ENCODE results near the gene SNED1.

SNED1 gene

DNA sequence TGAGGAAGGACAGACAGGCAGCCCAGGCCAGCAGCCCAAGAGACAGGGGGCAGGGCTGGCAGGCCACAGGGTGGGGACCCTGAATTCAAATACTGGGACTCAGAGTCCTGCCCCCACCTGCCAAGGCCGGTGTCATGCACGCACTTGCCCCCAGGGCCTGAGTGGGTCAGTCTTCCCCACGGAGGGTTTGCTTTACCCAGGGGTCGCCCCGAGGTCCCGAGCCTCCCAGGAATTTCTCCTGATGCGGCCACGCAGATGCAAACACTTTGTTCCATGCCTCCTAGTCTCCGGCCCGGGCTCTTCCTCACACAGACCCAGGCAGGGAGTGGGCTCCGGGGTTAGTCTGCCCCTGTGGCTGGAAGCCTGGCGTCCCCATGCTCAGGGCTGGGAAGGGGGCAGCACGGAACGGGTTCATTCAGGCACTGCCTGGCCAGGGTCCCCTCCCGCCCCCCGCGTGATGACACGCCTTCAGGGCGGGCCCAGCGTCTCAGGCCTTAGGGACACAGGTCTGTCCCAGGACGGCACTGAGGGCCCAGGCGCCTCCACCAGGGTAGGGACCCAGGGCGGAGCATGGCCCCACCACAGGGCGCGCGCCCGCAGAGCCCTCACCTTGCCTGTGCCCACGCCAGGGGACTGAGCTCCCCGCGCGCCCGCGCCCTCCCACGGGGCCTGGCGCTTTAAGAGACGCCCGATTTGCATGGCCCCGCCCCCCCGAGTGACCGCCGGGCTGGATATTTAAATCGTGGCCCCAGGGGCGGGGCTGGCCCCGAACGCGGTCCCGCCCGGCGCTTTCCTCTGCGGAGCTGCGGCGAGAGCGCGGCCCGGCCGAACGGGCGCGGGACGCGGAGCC lies at the start of gene SNED1:
Gene SNED1 (plus strand): TSS at position 763 of the 850 bp plus-strand sequence. CDS start 220 bp downstream, outside the sequence.
- DNase-seq (ENCODE audit: low read depth): peak; percentile 63

DNA sequence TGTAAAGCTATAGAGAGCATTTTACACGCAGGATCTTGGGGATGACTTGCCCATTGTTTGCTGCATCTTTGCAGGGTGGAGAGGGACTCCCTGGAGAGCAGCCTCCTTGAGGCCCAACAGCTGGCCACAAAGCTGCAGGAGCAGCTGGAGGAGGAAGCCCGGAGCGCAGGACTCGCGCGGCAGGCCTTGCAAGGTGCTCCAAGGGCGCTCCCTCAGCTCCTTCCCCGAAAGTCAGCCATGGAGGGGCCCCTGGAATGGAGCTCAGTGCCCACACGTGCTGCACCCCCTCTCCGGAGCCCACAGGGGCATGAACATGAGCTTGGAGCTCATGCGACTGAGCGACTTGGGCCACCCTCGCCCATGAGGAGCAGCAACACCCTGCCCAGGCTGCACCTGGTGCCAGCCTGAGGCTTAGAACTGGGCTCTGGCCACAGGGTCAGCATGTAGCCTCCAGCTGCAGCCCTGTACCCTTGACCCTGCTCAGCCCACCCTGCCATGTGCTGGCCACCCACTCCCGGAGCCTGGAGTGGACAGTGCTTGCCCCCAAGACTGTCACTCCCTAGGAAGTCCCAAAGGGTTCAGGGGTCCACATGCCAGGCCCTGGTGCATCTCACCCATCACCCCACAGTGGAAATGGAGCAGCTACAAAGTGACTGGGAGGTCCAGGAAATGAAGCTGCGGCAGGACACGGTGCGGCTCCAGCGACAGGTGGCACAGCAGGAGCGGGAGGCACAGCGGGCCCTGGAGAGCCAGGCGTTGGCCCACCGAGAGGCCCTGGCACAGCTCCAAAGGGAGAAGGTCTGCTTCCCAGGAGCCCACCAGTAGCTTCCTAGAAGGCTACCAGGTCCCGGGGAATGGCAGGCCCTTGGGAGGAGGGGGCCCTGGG lies 49.3 kb upstream of the SNED1 start:
- no peak for DNase-seq (ENCODE audit: low read depth)

DNA sequence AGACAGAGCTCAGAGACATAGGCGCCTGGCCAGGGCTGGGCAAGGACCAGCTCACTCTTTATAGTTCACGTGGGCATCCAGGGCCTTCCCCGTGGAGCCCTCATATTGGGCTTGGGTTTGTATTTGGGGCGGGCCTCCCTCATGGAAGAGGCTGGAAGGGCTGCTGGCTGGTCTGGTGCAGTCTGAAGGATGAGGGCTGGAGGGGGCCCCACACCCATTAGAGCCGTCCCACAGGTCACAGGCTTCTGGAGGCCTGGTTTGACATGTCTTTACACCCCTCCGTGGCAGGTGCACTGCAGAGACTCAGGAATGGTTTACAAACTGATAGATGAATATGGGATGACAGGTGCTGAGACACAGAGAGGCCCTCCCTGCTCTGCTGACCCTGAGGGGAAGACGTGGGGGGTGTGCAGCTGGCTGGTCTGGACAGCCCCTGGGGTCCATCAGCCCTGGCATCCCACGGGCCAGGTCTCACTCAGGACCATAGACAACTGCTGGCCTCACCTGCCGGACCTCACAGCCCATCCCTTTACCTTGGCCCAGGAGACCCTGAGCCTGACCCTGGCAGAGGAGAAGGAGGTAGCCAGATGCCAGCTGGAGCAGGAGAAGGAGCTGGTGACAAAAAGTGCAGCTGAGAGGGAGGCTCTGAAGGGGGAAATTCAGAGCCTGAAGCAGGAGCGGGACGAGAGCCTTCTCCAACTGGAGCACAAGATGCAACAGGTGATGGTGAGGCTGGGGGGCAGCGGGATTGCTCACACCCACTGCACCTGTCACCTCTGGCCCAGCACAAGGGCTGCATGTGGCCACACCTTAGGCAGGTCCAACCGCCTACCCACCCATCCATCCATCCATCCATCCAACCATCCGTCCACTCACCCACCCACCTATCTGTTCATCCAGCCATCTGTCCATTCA lies 48.4 kb upstream of the SNED1 start:
- DNase-seq (ENCODE audit: low read depth): no peak

DNA sequence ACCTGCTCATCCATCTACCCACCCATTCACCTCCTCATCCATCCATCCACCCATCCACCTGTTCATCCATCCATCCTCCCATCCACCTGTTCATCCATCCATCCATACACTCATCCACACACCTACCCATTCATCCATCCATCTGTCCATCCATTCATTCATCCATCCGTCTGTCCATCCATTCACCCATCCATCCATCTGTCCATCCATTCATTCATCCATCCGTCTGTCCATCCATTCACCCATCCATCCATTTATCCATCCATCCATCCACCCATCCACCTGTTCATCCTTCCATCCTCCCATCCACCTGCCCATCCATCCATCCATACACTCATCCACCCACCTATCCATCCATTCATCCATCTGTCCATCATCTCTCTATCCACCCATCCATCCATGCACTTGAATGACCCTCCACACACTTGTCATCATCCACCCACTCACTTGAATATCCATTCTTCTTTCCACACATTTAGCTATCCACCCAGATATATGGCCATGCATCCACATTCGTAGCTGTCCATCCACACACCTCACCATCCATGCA lies 47.3 kb upstream of the SNED1 start:
- DNase-seq (ENCODE audit: low read depth): no peak

DNA sequence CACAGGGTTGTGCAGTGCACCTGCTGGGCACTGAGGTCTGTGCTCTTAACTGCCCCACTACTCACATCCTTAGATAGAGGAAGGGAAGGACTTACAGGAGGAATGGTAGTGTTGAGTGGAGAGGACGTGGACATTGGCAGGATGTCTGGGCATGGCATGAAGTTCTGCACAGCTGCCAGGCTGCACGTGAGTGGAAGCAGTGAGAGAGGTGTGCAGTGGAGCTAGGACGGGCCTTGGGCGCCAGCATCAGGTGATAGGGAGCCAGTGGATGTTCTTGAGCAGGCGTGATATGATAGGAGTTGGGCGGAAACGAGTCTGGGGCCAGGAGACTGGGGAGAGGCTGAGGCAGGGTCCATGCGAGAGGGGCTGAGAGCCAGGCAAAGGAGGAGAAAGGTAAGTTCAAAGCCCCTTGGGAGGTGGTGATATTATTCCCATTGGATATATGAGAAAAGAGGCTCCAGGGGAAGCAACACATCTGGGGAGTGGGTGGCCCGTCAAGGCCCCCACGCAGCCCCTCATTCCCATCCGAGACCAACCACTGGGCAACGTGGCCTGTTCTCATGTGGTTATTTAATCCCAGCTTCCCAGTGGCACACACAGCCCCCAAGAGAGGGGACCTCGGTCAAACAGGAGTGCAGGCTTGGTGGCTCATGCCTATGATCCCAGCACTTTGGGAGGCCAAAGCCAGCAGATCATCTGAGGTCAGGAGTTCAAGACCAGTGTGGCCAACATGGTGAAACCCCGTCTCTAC lies 45.7 kb upstream of the SNED1 start:
- DNase-seq (ENCODE audit: low read depth): no peak

DNA sequence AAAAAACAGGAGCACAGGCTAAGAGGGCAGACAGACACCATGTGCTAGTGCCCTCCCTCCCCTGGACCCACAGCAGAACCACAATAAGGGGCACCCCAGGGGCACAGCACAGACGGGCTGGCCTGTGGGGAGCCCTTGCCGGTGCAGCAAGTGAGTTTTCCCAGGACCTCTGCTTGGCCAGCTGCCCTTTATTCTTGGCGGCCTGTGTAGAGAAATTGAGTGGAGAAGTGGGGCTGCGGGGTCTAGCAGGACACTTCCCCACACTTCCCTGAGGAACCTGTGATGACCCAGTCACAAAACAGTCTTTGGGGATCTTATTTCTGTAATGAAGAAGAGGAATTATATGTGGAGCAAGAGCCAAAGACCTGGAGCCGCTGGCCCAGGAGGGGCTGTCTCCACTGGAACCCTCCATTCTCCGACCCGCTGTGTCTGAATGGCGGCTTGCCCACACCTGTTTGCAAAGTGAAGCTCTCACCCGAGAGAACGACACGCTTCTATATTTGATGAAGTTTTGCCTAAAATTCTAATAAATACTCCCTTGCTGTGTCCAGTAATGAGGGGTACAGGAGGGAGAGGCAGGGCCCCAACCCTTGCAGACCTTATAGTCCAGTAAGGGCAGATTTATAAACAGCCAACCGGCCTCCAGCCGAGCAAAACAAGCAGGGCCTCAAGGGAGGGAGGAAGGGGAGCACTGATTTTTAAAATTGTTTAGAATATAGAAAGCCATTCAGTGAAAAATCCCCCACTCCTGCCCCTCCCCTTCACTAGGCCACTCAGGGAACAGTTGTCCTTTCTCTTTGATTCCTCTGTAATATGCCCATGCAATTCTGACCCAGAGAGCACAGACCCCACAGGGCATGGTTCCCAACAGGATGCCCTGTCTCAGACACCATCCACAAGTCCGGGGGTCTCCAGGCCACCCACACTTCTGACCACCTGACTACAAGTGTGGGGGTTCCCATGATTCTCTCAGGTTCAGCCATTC lies 44.7 kb upstream of the SNED1 start:
- DNase-seq (ENCODE audit: low read depth): no peak

DNA sequence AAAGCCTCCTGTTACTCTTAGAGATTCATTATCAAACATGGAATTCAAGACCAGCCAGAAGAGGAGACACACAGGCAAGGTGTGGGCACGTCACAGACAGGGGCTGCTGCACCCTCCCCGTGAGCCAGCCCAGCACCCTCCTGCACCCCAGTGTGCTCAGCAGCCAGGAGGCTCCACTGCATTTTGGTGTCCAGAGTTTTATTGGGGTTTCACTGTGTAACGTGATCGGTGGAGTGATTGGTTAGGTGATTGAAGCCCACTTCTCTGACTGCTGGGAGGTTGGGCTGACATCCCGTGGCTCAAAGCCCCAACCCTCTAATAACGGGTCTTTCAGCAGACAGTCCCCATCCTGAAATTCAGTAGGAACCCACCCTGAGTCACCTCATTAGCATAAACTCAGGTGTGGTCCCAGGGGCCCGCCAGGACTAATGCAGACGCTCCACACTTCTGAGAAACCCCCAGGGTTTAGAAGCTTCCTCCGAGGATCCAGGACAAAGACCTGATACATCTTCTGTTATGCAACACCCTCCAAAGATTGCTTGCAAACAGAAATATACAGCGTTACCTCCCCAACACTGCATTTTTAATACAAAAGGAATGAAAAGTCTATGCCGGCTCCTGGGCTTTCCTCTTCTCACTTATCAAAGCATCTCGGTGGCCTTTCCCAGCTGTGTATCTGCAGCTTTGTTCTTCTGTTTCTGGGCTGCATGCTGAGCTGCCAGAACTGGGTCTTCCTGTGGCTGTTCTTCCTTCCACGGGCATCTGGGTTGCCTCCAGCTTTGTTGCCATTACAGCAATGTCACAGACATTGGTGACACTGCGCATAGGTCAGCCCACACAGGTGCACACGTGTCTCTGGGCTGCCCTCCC lies 43.7 kb upstream of the SNED1 start:
- no peak for DNase-seq (ENCODE audit: low read depth)

DNA sequence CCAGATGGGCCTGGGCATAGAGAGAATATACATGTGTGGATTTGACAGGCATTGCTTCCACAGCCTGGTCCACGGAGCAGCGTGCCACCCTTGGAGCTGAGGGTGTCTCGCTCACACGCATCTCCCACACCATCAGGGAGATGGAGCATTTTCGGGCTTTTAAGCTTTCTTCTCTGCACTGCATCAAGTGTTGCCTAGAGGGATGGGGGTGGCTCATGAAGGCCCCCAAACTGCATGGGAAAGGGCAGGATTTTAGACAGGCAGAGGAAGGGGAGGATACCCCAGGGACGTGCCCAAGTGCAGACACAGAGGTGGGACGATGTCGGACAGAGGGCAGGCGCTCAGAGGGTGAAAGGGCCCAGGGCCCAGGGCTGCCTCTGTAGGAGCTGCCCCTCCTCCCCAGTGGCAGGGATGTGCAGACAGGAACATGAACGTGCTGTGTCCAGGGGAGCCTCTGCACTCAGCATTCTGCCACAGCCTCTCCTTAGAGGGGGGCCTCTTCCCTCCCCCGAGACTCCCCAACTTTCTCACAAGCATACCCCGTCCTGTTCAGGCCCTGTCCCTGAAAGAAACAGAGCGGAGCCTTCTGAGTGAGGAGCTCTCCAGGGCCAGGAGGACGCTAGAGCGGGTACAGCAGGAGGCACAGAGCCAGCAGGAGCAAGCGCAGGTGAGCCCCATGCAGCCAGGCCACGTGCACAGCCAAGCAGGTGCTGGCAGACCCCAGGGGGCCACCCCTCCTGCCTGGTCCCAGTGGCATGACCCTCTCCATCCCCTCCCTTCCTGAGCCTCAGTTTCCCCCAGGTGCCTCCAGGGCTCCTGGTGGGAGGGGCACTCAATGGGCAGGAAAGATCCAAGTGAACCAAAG lies 42.9 kb upstream of the SNED1 start:
- DNase-seq (ENCODE audit: low read depth): no peak

DNA sequence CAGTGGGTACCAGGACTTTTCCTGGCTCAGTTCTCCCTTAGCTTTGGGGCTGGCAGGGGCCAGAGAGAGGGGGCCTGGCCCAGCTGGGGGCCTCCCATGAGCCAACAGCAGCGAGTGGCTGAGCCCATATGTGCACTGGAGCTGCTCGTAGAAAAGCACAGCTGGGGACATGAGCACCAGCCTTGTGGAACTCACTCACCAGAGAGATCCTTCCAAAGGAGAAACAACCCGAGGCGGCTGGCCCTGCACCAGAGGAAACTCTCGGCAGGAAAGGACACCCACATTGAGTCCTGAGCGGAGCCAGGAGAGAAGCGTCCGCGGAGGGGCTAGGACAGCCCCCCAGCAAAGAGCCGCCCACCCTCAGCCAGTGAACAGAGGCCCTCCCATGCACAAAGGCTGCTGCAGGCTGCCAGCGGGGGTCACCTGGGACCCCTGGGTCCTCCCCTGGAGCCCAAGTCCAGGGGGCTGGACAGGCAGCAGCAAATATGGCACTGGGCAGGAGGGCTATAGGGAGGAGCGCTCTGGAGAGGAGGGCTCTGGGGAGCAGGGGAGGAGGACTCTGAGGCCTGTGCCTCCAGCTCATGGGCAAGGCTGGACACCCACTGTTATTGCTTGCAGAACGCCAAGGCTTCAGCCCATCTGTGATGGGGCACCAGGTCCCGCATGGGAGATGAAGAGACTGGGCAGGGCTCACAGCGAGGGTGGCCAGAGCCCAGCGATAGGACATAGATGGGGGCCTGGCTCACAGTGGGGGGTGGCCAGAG lies 42.1 kb upstream of the SNED1 start:
- DNase-seq (ENCODE audit: low read depth): no peak

DNA sequence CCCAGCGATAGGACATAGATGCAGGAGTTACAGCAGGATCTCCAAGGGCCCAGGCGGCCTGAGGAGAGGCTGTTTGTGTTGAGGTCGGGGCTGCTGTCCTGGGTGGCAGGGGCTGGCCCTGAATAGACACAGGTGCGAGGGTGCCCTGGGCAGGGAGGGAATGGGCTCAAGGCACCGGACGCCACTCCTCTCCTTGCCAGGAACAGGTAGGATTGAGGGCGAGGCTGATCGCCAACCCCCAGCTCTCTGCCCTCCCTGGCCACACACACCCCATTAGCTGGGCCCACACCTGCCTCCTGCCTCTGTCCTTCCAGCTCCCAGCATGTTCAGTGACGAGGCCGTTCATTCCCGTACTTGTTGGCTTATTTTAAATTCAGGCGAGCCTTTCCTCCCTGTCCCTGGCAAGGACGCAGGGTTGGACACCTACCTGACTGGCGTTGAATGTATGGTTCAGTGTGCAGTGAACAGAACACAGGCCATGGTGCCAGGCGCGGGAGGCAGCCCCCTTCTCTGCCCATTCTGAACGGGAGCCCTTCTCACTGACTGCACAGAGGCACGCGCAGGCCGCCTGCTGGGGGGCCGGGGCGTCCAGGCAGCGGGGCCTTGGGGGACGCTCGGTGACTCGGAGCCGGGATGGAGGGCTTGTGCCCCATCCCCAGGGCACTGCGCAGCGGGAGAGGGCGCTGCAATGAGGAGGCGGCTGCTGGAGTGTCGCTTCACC lies 41.3 kb upstream of the SNED1 start:
- no peak for DNase-seq (ENCODE audit: low read depth)

DNA sequence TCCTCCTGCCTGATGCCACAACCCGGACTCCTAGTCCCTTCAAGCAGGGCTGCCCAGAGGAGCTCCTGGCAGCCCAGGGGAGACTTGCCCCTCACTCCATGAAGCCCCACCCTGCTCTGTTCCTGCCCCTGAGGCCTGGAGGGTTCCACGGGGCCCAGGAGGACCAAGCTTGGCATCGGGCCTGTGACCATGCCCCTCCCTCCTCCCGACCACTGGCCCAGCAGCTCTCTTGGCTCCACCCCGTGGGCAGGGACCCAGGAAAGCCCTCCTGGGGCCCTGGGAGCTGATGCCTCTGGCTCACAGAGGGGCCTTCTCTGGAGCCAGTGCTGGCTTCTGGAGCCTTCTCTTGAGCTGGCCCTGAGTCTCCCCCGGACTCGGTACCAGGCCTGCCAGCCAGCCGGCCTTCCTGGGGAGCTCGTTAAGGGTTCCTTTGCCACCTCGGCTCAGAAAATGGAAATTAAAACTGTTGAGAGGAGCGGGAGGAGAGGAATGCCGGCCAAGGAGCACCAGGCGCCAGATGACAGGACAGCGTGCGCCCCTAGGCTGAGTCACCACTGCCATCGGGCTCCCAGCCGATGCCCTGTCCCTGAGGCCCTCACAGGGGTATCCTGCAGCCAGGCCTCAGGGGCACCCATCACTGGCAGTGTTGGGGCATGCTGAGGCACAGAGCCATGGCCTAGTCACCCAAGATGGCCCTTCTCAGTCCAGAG lies 40.6 kb upstream of the SNED1 start:
- no peak for DNase-seq (ENCODE audit: low read depth)

DNA sequence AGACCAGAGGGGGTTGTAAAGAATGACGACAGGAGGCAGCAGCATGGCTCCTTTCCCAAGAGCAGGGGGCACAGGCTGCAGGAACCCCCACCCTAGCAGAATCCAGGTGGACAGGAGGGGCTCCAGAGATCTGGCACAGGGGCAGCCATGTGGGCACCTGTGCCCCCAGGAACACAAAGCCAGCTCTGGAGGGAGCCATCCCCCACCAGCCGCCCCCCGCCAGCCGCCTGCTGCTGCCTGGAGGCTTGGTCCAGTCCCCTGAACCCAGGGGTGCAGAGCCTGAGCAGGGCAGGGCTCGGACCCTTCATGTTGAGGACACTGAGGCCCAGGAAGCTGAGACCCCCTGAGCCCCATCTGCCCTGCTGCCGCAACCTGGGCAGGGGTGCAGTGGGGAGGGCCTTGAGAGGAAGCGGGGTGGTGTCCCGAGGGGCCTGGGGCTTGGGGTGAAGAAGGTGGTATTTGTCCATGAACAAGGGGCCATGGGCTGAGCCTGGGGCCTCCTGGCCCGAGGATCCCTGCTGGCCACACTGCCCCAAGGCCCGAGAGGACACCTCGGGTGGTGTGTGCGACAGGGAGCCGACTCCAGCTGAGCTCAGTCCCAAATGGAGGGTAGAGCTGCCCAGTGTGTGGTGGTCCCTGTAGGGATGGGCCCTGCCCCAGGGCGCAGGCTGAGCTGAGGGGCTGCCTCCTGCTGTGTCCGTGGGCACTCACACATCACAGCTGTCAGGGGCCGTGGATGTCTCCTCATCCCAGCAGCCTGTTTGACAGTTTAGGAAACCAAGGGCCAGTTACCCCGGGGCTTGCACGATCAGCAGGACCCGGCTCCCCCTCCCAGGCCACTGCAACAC lies 39.8 kb upstream of the SNED1 start:
- no peak for DNase-seq (ENCODE audit: low read depth)

DNA sequence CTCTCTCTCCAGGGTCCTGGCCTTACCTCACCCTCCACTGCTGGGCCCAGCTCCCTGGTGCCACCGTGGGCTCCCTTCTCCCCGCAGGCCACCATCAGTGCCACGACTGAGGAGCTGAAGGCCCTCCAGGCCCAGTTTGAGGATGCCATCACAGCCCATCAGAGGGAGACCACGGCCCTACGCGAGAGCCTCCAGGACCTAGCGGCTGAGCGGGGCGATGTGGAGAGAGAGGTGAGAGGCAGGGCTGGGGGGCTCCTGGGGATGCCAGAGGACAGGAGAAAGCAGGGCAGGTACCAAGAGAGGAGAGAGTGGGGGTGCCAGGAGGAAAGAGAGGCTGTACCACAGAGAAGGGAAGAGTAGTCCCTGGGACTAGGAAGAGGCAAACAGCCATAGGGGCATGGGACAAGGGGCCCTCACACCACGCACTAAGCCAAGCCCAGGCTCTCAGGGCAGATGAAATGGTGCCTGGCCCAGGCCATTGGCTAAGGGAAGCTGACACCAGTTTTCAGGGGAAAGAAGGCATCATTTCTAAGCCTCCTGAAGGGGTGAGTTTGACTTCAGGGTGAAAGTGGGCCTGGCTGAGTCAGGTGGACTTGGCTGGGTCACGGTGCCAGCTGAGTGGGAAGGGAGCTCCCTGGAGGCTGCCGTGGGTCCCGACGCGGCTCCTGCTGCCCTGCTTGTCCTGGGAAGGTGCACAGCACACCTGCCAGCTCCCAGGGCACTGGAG lies 39.0 kb upstream of the SNED1 start:
- no peak for DNase-seq (ENCODE audit: low read depth)

DNA sequence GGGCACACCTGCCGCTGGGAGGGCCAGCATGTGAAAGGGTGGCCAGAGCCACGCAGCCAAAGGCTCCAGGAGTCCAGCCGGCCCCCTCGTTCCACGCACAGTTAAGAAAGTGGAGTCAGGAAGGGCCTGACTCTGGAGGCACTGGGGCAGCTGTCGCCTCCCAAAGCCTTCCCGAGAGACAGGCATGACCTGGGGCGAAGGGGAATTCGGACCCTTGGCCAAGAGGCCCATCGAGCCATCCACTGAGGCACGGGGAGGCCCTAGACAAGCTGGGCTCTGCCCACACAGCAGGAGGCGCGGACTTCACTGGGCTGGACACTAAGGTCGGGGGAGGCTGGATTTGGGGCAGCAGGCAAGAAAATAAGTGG lies 38.5 kb upstream of the SNED1 start:
- DNase-seq (ENCODE audit: low read depth): no peak

Data from stromal cell of bone marrow (primary cell).